Transverse colon (tissue), 4 donors: ENCODE measurements around the gene TRMT5.

Experiments used
- POLR2AphosphoS5 ChIP-seq, 3 donors: sonication (generic); formaldehyde crosslinking; IDR thresholded peaks; one replicate each; pipeline ENCODE4 v1.6.1; 2016; ENCODE audit warnings: antibody characterized with exemption in 3 of 3
- TF ChIP-seq, protein P1 (sequence below), 5 experiments: fragments of 200-600 bp in 3 of 5; fragments of 450-650 bp in 2 of 5; sonication (generic) in 3 of 5; IDR thresholded peaks; 1 replicate in 2 of 5; 2 replicates in 3 of 5; pipeline ENCODE4 v1.5.1; 2016 to 2017; ENCODE audit warnings: antibody characterized with exemption in 5 of 5, inconsistent platforms in 3 of 5, mild to moderate bottlenecking in 2 of 5, moderate library complexity in 1 of 5

DNA sequence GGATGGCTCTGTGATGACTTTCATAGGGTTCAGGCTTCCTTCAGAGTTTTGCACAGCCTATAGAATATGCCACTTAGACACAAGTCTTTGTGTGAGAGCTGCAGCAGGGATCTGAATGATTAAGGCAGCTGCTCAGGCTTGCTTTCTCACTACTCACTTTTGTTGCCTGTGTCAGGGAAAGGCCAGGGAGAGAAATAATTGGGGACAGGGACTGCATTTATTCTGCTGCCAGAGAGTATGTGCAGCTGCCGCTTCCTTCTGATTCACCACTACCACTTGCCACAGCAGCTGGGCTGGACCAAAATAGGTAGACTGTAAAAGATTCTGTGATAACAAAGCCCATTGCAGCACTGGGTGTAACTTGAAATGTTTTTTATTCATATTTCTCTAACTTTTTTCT is 49.7 kb downstream of the TRMT5 start:
- no peak for TF ChIP-seq POLR2AphosphoS5 (IDR thresholded peaks at IDR 0.05)
- TF ChIP-seq, protein P1, sequence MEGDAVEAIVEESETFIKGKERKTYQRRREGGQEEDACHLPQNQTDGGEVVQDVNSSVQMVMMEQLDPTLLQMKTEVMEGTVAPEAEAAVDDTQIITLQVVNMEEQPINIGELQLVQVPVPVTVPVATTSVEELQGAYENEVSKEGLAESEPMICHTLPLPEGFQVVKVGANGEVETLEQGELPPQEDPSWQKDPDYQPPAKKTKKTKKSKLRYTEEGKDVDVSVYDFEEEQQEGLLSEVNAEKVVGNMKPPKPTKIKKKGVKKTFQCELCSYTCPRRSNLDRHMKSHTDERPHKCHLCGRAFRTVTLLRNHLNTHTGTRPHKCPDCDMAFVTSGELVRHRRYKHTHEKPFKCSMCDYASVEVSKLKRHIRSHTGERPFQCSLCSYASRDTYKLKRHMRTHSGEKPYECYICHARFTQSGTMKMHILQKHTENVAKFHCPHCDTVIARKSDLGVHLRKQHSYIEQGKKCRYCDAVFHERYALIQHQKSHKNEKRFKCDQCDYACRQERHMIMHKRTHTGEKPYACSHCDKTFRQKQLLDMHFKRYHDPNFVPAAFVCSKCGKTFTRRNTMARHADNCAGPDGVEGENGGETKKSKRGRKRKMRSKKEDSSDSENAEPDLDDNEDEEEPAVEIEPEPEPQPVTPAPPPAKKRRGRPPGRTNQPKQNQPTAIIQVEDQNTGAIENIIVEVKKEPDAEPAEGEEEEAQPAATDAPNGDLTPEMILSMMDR (IDR thresholded peaks at IDR 0.05): no peak
